Stimulated activated CD8-positive, alpha-beta memory T cell treated with anti-CD3 and anti-CD28 coated beads, Interleukin-2, amount 100 ng/mL, for 1 hour (primary cell): ENCODE measurements around the gene LETM1.
"Not testable (repeated sequence)": the region's sequence is repeated elsewhere in the genome, so short reads cannot be mapped to it uniquely, and the experiment has no call there.

ENCODE experiments used
- DNase-seq, 2 donors: peaks; one replicate each; pipeline ENCODE4 v3.0.0-alpha.2; 2020; ENCODE audit warnings: low read depth in 2 of 2

Gene LETM1

DNA sequence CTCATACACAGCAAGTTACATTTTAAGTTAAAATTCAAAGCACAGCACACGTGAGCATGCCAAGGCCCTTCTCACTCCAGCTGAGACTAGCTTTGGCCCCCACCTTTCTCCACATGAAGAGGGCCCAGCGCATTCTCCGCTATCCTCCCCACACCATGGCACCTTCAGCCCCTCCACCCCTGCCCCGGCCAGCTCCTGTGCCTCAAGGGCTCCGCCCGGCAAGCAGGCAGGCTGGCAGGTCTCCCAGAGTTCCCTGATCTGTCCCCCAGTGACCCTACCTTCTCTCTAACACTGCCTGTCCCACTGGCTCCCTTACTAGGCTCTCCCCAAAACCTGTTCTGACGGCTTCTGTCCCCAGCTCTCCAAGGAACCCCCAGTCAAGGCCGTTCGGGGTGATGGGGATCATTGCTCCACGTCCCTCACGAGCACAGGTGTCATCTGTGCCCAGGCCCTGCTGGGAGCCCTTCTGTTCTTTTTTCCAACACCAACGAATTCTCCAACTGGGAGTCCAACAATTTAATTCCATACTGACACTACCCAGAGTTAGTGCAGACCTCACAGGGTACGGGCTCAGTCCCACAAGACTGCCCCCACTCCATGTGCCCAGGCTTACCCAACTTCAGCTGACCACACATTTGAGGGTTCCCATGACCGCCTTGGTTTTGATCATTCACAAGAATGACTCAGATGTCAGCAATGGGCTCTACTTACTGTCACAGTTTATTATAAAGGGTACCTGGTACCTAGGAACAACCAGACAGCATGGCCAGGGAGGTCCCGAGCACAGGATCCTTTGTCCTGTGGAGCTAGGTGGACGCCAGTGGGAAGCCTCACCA is 4.2 kb downstream of the LETM1 start:
- DNase-seq, result no peak

DNA sequence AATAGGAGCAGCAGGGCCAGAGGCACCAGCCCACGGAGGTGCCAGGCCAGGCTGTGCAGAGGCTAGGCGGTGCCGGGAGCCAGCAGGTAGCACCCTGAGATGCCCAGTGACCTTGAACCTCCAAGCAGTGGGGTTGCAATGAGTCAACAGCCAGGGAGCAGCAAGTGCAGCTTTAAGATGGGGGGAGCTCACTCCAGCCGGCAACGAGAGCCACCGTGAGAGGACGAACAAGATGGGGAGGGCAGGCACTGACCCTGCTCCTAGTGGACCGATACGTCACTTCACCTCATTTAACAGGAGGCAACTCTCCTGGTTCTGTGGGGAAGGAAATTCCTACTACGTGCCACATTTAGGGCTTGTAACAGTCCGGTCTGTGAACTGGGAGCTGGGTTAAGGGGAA is 4.8 kb downstream of the LETM1 start:
- DNase-seq, result no peak

DNA sequence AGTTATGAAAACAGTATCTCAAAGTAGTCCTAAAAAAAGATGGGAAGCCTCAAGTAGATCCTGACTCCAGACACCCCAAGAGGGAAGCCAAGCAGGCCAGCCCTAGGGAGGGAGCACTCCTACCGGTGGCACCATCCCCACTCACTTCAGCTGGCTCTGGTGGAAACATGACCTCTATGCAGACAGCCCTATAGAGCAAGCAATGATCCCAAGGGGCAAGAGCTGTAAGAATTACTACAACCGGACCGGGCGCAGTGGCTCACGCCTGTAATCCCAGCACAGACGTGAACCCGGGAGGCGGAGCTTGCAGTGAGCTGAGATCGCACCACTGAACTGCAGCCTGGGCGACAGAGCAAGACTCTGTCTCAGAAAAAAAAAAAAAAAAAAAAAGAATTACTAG is 5.7 kb downstream of the LETM1 start:
- no peak for DNase-seq

DNA sequence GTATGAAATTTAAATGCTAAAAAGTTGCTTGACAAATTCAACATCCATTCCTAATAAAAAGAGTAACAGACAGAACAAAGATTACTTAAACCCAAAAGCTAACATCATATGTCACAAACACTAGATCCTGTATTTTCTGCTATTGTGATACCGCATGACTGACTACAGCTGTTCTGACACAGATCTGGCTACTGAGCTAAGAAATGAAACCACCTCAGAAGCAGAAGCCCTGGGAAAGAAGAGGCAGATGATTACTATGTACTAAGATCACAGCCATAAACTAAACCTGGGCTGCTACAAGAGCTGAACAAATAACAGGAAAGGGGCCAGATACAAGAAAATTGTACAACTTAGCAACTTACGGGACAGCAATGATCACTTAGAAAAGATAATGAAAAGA is 9.4 kb downstream of the LETM1 start:
- no peak for DNase-seq

DNA sequence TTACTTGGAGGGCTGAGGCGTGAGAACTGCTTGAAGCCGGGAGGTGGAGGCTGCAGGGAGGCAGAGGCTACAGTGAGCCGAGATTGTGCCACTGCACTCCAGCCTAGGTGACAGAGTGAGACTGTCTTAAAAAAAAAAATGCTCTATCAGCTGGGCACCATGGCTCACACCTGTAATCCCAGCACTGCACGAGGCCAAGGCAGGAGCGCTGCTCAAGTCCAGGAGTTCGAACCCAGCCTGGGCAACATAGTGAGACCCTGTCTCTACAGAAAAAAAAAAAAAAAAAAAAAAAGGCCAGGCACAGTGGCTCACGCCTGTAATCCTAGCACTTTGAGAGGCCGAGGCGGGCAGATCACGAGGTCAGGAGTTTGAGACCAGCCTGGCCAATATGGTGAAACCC is 11.3 kb downstream of the LETM1 start:
- not testable (repeated sequence) for DNase-seq

DNA sequence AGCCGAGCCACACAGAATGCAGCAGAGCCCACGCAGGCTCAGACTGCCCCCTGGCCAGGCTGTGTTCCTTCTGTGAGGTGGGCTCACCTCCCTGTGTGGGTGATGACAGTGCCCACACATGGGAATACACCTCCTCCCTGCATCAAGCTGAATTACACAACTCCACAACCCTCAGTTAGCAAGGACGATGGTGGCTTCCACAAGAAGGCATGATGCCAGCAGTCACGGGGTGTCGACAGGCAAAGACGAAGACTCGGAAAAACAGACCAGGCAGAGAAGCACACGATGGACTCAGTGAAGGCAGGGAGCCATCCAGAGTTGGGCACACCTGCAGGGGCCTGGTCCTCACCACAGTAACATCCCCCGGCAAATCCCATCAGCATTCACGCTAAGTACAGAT is 12.1 kb downstream of the LETM1 start:
- no peak for DNase-seq

DNA sequence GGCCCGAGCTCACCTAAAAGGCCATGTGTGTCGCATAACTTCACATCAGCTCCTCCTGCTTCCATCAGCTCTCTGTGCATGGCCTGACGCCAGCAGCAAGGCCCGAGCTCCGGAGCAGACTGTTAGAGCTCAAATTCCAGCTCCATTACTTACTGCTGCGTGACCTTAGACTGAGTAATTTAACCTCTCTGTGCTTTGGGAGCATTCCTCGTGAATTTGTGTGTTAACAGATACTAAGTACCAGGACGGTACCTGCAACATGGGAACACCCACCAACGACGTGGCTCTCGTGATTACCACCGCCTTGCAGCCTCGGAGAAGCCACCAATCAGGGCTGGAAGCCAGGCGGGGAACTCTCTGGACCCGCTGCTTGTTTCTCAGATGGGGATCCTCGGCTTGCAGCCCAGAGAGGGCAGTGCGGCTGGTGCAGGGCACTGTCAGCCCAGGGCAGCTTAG is 12.9 kb downstream of the LETM1 start:
- DNase-seq, result no peak

DNA sequence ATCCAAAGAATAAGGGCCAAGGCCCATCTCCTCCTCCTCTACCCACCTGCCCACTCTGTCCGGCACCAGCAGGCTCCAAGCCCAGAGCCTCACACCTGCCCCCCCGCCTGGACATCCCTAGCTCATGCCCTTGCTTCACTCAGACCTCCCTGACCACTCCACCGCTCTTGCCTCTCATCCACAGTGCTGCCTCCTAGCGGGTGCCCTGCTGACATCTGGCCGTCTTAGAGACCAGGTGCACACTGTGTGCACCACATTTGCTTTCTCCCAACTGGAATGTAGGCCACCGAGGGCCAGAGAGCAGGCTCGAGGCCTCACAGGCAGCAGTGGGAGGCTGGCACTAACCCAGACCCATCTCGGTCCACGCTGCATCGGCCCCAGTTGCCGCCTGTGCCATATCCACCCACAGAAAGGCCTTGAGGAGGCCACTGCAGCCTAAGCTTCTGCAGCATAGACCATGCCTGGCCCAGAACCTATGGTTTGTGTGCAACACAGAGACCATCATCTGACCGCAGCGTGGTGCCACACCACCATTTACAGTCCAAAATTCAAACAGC is 13.5 kb downstream of the LETM1 start:
- DNase-seq, result no peak

DNA sequence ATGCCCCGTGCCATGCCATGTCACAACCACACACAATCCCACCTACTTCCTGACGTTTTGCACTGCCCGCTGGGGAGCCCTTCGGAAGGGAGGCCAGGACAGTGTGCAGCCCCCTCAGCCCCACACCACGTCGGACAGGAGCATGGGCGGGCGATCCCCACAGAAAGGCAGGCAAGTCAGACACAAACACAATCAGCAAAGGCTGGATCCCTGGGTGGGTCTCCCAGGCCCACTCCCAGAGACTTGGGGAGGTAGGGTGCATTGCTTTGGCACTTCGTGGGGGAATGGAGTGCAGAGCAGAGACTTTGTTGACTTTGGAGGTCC is 14.1 kb downstream of the LETM1 start:
- DNase-seq, result no peak

DNA sequence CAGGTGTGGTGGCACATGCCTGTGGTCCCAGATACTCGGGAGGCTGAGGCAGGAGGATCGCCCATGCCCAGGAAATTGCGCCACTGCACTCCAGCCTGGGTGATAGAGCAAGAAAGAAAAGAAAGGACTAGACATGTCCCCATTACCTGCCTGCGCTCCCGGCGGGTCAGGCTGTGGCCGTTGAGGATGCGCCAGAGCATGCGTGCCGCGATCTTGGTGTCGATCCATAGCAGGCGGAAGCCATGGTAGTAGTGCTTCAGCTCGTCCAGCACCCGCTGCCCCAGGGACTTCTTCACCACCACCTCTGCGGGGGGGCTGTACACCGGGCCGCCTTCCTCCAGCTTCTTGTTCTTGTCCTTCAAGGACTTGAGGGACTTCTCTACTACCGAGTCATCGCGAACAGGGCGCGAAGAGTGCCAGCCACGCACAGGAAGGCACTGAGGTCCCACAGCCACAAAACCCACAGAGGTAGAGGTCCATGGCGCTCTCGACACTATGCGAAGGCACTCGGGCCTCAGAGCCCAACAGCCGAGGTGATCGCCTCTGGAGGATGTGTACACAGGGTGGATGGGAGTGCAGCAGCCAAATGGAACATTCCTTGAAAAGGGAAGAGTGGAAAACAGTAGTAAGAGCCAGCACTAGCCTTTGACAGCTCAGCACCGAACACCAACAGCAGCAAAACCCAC is 14.6 kb downstream of the LETM1 start:
- DNase-seq, result no peak

DNA sequence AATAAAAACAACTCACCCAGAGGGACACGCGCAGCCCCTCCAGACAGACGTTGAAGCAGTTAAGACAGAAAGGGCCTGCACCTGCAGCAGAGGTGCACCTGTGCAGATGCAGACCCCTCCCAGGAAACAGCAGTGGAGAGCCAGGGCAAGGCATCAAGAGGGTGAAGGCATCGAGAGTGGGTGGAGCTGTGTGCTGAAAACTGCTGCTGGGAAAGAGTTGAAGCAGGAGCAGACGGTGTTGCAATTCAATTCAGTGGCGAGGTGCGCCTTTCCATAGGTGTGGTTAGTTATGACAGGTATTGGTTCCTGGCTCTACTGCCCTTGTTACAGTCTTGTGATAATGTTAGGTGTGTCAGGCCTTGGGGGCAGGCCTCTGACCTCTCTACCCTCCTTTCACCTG is 16.7 kb downstream of the LETM1 start:
- no peak for DNase-seq

DNA sequence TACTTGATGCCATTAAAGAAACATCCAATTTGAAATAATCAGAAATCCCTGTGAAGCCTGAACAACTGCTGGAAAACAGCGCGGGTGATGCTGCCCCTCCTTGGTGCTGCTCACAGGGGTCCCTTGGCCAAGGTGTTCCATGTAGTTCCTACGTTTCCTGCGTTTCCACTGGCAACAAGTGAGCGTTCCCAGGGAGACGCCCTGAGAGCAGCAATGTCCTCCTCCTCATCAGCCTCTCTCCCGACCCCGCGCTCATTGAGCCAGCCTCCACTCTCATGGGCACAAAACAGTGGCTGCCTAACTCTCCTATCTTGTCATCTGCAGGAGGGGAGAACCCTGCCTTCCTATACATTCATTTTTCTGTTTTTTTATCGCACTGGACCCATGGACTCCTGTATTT is 18.9 kb downstream of the LETM1 start:
- no peak for DNase-seq

DNA sequence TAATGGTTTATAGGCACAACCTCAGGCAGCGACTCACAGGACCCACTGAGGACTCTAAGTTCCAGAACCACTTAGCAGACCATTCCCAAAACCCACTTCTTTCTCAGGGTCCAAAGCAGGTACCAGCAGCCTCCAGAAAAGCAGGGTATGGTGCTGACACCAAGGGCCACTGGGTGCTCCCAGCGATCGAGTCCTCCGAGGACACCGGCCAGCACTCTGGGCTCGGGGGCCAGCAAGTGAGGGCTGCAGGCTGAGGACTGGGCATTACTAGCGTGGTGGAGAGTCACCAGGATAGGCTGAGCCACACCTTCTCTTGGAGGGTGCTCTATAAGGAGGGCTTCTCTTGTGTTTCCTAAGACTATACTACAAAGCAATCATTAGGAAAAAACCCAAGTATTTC is 19.3 kb downstream of the LETM1 start:
- no peak for DNase-seq

DNA sequence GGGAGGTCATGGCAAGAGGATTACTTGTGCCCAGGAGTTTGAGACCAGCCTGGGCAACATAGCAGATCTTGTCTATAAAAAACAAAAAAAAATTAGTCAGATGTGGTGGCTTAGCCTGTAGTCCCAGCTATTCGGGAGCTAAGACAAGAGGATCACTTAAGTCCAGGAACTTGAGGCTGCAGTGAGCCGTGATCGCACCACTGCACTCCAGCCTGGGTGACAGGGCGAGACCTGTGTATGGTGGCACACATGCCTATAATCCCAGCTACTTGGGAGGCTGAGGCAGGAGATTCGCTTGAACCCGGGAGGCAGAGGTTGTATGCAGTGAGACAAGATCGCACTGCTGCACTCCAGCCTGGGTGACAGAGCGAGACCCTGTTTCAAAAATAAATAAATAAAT is 20.1 kb downstream of the LETM1 start:
- DNase-seq, result not testable (repeated sequence)

DNA sequence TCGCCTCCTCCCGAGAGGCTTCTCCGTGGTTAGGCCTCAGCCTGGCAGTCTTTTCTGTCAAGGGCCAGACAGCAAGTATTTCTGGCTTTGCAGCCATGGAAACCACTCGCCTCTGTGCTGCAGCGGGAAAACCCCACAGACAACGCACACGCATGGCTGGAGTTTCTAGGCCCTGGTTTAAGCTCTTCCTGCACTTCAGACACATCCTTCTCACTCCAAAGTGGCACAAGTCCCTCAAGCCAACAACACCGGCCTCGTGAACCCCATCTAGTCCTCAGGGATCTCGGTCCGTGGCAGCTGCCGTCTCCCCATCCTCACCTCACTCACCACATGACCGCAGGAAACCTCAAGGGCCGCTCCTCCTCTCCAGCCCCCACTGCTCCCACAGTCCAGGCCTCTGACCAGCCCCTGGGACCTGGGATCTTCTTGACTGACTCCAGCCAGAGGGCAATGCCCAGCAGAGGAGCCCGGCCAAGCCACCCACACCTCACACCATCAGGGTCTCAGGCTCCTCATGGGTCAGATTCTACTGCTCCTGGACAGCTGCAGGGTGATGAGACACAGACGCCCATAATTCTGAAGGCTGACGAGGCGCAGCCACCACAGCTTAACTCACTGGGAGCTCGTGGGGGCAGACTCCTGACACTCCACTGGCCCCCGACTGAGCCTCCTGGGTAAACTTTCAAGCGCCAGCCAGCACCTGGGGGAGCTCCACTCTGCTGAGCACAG is 21.7 kb downstream of the LETM1 start:
- no peak for DNase-seq

DNA sequence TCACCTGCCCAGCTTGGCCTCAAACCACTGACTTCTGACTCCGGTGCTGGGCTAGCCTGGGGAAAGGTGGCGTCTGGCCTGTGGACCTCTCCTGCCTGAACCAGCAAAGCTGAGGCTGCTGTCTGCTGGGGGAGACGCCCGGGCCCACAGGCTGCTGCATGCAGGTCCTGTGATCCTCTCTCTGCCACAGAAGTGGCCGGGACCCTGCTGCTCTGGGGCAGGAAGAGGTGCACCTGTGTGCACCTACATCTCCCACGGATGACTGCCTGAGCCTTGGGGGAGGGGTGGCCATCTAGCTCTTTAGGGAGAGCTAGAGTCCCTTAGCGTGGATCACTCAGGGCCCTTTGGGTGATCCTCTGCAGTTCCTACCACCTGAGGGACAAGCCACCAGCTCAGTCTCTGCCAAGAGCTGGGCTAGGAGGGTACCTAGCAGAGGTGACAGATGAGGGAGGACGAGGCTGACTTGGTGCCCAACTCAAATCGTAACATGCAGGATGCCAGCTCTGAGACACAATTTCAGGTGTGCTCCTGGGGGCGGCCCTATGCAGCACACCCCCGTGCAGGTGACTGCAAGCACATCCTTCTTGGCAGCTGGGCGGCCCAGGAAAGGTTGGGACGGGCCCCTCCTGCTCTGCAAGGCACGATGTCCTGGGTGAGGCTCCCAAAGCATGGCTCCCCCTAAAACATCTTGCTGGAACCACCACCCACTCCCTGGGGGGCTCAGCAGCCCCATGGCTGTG is 22.5 kb downstream of the LETM1 start:
- DNase-seq, result no peak

DNA sequence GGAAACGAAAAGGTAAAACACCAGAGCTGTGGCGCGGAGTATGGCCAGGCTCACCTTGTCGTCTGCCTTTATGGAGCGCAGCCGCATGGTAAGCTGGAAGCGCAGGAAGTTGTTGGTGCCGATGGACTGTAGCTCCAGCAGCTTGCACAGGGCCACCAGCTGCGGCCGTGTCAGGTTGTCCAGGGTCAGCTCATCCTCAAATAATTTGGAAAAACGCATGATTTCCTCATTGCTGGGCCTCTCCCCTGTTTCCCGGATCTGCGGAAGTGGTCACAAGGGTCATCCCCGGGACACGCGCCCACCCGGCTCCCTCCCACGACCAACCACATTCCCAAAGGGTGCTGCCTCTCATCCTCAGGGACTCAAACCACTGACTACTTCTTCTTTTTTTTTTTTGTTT is 23.3 kb downstream of the LETM1 start:
- no peak for DNase-seq

DNA sequence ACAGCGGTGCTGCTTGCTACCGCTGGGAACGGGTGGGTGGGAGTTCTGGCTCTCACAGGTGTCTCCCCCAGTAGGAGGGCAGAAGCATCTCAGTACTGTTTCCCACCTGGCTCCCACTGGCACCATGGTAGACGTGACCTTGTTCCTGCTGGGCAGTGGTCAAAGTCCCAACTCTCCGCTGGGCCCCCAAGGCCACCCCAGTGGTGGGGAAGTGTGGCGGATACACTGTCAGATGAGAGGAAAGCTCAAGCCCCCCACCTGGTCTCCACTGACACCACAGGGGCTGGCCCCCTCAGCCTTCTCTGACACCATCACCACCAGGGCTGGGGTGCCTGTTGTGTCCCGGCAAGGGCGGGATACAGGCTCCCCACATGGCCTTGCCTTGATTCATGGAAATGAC is 24.6 kb downstream of the LETM1 start:
- no peak for DNase-seq

DNA sequence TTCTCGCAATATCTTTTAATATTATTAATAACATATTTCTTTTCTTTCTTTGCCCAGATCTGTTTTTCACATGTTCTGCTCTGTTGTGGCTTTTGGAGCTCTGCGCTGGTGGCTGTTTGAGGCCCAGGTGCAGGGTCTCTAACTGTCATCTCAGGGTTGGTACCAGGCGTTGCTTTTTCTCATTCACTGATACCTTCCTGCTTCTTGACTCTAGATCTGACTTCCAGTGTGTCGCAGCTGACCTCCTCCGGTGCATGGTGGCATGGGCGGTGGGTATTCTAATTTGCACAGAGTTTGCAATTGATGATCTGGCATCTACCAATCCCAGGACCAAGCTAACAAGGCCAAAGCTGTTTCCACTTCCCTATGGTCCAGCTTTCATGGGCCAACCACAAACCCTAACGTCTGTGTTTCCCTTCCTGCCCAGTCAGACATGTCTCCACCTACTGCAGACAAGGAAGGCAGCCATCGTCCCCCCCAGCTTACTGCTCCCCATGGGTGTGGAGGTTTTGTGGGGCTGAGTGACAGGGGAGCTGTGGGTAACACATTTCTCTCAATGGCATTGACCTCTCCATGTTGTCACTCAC is 25.2 kb downstream of the LETM1 start:
- no peak for DNase-seq

DNA sequence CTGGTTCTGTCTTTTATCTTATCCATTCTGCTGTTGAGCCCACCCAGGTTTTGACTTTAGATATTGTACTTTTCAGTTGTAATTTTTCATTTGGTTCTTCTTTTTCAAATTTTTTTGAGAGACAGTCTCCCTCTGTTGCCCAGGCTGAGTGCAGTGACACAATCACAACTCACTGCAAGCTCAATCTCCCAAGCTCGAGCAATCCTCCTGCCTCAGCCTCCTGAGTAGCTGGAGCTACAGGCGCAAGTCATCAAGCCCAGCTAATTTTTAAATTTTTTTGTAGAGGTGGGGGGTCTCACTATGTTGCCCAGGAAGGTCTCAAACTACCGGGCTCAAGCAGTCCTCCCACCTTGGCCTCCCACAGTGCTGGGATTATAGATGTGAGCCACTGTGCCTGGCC is 25.7 kb downstream of the LETM1 start:
- no peak for DNase-seq

DNA sequence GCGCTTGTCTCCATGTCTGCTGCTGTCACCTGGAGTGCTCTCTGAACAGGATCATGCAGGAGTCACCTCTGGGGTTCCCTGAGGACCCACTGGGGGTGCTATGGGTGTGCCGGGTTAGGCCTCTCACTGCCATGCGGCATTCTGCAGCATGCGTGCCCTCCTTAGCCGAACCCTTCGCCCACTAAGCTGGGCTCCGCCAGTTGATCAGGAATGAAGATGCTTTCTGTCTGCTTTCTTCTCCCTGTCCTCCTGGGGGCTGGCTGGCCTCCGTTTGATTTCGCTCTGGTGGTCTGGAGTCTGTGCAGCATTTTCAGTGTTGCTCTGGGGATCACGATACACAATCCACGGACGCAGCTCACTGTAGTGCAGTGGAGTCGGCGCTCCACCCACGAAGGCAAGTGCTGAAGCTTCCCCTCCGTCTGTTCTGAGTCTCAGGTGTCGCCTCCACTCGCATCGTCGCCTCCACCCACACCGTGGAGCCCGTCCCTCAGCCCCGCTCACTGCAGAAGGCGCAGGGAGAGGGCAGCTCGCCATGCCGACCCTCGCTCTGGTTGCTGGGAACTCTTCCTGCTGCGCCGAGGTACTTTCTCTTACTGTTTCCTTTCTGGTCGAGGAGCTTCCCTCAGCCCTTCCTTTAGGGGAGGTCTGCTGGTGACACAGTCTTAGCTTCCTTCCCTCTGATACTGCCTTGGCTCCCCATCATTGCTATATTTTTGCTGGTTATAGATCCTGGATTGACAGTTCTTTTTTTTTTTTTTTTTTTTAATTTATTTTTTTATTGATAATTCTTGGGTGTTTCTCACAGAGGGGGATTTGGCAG is 29.2 kb downstream of the LETM1 start:
- no peak for DNase-seq
